GOT3 (cell line): ENCODE data around the gene FAM110A.
"Not testable (repeated sequence)": the region's sequence is repeated elsewhere in the genome, so short reads cannot be mapped to it uniquely, and the experiment has no call there.

Source experiments
- DNase-seq: peaks from one replicate; lab custom pipeline; 2025; ENCODE audit warnings: mixed read lengths; lab: John Stamatoyannopoulos, UW

FAM110A gene

GRCh38 chr20:873875-874607, 40.5 kb downstream of the FAM110A start:
- DNase-seq, result no peak

- no peak for DNase-seq
Observed at GRCh38 chr20:875115-875514, 41.6 kb downstream of the FAM110A start.

GRCh38 chr20:877814-878213, 44.3 kb downstream of the FAM110A start:
- no peak for DNase-seq

- DNase-seq, result no peak
Observed at GRCh38 chr20:878511-879307, 45.2 kb downstream of the FAM110A start.

- no peak for DNase-seq
Observed at GRCh38 chr20:879626-880025, 46.1 kb downstream of the FAM110A start.

- no peak for DNase-seq
Observed at GRCh38 chr20:881051-881782, 47.7 kb downstream of the FAM110A start.

GRCh38 chr20:881783-882144, 48.2 kb downstream of the FAM110A start:
- no peak for DNase-seq

- peak; percentile 17 for DNase-seq
Observed at GRCh38 chr20:884983-885952, 51.8 kb downstream of the FAM110A start.

- no peak for DNase-seq
Observed at GRCh38 chr20:887137-887536, 53.6 kb downstream of the FAM110A start.

- DNase-seq, result no peak
Observed at GRCh38 chr20:888057-888456, 54.5 kb downstream of the FAM110A start.

- DNase-seq, result no peak
Observed at GRCh38 chr20:889106-889505, 55.6 kb downstream of the FAM110A start.

GRCh38 chr20:889932-890463, 56.5 kb downstream of the FAM110A start:
- no peak for DNase-seq

- no peak for DNase-seq
Observed at GRCh38 chr20:890666-891057, 57.1 kb downstream of the FAM110A start.

- no peak for DNase-seq
Observed at GRCh38 chr20:891058-891705, 57.7 kb downstream of the FAM110A start.

- no peak for DNase-seq
Observed at GRCh38 chr20:891706-892080, 58.2 kb downstream of the FAM110A start.

GRCh38 chr20:892371-892770, 58.9 kb downstream of the FAM110A start:
- DNase-seq, result not testable (repeated sequence)
